WTC11 (cell line): ENCODE results near the gene DPYSL3.

Experiments
- CTCF ChIP-seq: fragments of 200-600 bp; IDR thresholded peaks from 2 replicates; pipeline ENCODE4 v1.8.0; 2022; ENCODE audit warnings: antibody characterized with exemption
- FOXP1 ChIP-seq: sonication (generic); formaldehyde crosslinking; IDR thresholded peaks from 2 replicates; pipeline ENCODE4 v1.8.0; 2022; ENCODE audit warnings: missing genetic modification reagents, mild to moderate bottlenecking, moderate library complexity, borderline replicate concordance
- HMGXB4 ChIP-seq: sonication (generic); formaldehyde crosslinking; IDR thresholded peaks from 2 replicates; pipeline ENCODE4 v1.8.1; 2023; ENCODE audit warnings: mild to moderate bottlenecking, moderate library complexity, missing genetic modification reagents
- IRF2 ChIP-seq: sonication (generic); formaldehyde crosslinking; IDR thresholded peaks from 2 replicates; pipeline ENCODE4 v1.8.0; 2022; ENCODE audit warnings: low read depth, missing genetic modification reagents, borderline replicate concordance
- MAX ChIP-seq: sonication (generic); formaldehyde crosslinking; IDR thresholded peaks from 2 replicates; pipeline ENCODE4 v1.8.0; 2022; ENCODE audit warnings: mild to moderate bottlenecking, missing genetic modification reagents
- NR3C1 ChIP-seq: sonication (generic); formaldehyde crosslinking; conservative IDR thresholded peaks from 2 replicates; pipeline ENCODE4 v1.8.1; 2023; ENCODE audit warnings: low read depth, mild to moderate bottlenecking, missing genetic modification reagents
- OVOL2 ChIP-seq: fragments of 250-450 bp; sonication (Bioruptor Pico); IDR thresholded peaks from 2 replicates; pipeline ENCODE4 v1.9.0; 2021; ENCODE audit warnings: mild to moderate bottlenecking, borderline replicate concordance
- TEAD1 ChIP-seq: sonication (generic); formaldehyde crosslinking; IDR thresholded peaks from 2 replicates; pipeline ENCODE4 v1.8.0; 2022; ENCODE audit warnings: mild to moderate bottlenecking, missing genetic modification reagents
- TEAD4 ChIP-seq: sonication (generic); formaldehyde crosslinking; IDR thresholded peaks from 2 replicates; pipeline ENCODE4 v1.8.0; 2022; ENCODE audit warnings: mild to moderate bottlenecking, missing genetic modification reagents
- USF2 ChIP-seq: sonication (generic); formaldehyde crosslinking; IDR thresholded peaks from 2 replicates; pipeline ENCODE4 v1.8.1; 2023; ENCODE audit warnings: mild to moderate bottlenecking, missing genetic modification reagents, moderate library complexity
- ZNF232 ChIP-seq: sonication (generic); formaldehyde crosslinking; IDR thresholded peaks from 2 replicates; pipeline ENCODE4 v1.8.0; 2022; ENCODE audit warnings: mild to moderate bottlenecking, missing genetic modification reagents
- ZNF317 ChIP-seq: sonication (generic); formaldehyde crosslinking; IDR thresholded peaks from 2 replicates; pipeline ENCODE4 v1.8.1; 2023; ENCODE audit warnings: low read depth, mild to moderate bottlenecking, moderate library complexity, missing genetic modification reagents, borderline replicate concordance
- ZNF416 ChIP-seq: fragments of 250-450 bp; sonication (Bioruptor Pico); IDR thresholded peaks from 2 replicates; pipeline ENCODE4 v1.9.0; 2021; ENCODE audit warnings: mild to moderate bottlenecking, inconsistent platforms
- ZNF671 ChIP-seq: fragments of 250-450 bp; sonication (Bioruptor Pico); IDR thresholded peaks from 2 replicates; pipeline ENCODE4 v1.8.0; 2021; ENCODE audit warnings: mild to moderate bottlenecking

- TF ChIP-seq TEAD4 (CRISPR knock-in tag) (no peak), ZNF416 (CRISPR knock-in tag) (no peak), CTCF (no peak), HMGXB4 (no peak), OVOL2 (CRISPR knock-in tag) (no peak), TEAD1 (CRISPR knock-in tag) (no peak), MAX (CRISPR knock-in tag) (no peak), ZNF317 (CRISPR knock-in tag) (no peak), USF2 (CRISPR knock-in tag) (no peak), ZNF232 (CRISPR knock-in tag) (no peak), NR3C1 (CRISPR knock-in tag) (no peak), ZNF671 (no peak), FOXP1 (CRISPR knock-in tag) (no peak), IRF2 (no peak)
Measured at GRCh38 chr5:147384346-147385193, 125.3 kb downstream of the DPYSL3 start.
